Islet of Langerhans (tissue), 1 donor: ENCODE measurements around the gene HLA-E.

Source experiments
- FAIRE-seq: peaks from one replicate; lab custom pipeline; 2011; peaks lifted over from hg19 to GRCh38; lab: Jason Lieb, UNC

HLA-E gene

GRCh38 chr6:30542915-30543314 is 53.6 kb downstream of the HLA-E start:
- no peak for FAIRE-seq
